HG03097 (cell line): ENCODE data around the gene SELENOO.

Experiments used
- ATAC-seq: cut with Tn5 transposase; IDR thresholded peaks from one replicate; pipeline ENCODE4 v1.9.1; 2021; ENCODE audit not compliant: unreplicated experiment, low FRiP score

SELENOO gene

GRCh38 chr22:50171319-50171964 lies 29.4 kb upstream of the SELENOO start:
- ATAC-seq: no peak

- ATAC-seq: no peak
These were observed 28.8 kb upstream of the SELENOO start for GRCh38 chr22:50171965-50172421.

DNA sequence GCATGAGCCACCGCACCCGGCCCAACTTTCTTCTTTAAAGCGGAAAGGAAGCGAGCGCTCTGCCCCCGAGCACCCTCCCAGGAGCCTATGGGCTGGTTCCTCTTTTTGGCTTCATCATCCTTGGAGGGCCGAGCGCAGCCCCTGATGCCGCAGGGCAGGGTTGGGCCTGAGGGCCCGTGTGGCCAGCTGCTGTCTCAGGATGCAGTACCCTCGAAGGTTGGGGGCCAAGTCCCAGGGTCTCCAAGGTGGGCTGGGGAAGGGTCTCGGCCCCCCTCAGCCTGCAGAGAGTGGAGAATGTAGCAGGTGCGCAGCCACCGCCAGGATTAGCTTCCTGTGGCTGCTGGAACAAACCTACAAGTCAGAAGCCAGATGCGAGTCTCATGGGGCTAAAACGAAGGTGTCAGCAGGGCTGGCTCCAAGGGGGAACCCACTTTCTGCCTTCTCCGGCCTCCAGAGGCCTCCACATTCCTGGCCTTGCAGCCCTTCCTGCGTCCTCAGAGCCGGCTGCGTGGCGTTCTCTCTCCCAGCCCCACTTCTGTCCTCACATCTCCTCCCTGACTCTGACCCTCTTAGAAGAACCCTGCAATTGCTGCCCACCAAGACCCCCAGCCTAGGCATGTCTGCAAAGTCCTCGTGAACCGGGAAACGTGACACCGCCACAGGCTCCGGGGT lies 27.4 kb upstream of the SELENOO start:
- ATAC-seq: no peak

DNA sequence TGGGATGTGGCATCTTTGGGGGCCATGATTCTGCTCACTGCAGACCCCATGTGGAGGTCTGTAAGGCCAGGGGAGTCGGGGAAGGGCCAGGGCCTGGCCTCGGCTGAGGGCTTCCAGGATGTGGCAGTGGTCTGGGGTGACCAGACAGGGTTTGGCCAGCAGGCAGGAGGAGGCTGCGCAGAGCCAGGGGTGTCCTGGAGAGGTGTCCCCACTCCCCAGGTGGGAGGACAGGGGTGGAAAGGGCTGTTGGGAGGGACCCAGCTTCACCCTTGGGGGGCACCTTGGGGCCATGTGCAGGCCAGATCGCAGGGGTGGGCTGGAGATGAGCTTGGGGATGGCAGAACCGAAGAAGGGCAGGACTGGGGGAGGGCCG lies 26.8 kb upstream of the SELENOO start:
- ATAC-seq: no peak

DNA sequence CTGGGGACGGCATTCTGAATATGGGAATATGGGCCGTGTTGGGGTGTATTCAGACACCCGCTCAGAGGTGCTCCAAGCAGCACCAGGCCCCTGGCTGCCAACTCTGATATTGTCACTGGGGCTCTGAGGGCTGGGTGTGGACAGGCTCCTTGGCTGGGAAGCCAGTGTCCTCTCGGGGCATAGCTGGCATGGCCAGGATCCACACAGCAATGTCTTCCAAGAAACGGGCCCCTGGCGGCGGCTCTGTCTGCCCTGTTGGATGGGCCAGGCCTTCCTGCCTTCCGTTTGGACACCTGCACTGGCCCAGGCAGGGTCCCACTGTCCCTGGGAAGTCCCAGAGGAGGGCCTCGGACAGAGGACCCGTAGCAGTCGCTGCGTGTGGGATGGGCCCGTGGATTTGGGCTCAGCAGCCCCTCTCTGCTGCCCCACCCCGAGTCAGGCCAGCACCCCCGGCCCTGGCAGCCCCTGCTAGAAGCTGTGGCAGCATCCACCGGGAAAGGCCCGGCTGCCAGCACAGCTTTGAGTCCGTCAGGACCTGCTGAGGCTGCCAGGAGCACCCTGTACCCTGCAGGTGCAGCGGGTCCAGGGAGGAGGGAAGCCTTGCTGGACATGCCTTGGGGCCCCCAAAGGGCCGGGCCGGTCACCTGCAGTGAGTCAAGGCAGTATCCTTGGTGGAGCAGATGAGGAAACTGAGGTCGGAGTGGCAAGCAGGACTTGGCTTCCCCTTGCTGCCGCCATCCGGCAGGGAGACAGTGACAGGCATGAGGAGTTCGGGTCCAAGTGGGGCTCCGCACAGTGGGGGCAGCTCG lies 26.2 kb upstream of the SELENOO start:
- no peak for ATAC-seq

DNA sequence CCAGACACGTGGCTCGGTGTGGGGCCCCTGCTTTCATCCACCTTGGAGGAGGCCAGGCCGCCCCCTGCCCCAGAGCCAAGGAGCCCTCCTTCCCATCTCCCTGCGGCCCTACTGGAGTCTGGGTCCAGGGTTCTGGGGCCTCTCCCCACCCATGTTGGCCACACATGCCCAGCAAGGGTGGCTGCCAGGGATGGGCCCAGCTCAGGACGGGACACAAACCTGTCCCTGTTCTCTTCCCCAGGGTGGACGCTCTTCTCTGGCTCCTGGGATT lies 25.7 kb upstream of the SELENOO start:
- ATAC-seq: no peak

GRCh38 chr22:50175921-50176849 lies 24.6 kb upstream of the SELENOO start:
- ATAC-seq: no peak

DNA sequence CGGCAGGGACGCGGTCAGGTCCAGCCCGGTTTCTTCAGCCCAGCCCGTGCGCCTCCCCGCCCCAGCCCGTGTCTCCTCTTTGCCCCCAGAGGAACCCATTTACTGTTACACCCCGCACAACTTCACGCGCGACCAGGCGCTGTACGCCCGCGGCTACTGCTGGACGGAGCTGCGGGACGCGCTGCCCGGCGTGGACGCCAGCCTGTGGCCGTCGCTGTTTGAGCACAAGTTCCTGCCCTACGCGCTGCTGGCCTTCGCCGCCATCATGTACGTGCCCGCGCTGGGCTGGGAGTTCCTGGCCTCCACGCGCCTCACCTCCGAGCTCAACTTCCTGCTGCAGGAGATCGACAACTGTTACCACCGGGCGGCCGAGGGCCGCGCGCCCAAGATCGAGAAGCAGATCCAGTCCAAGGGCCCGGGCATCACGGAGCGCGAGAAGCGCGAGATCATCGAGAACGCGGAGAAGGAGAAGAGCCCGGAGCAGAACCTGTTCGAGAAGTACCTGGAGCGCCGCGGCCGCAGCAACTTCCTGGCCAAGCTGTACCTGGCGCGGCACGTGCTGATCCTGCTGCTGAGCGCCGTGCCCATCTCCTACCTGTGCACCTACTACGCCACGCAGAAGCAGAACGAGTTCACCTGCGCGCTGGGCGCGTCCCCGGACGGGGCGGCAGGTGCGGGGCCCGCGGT lies 23.8 kb upstream of the SELENOO start:
- ATAC-seq: no peak

DNA sequence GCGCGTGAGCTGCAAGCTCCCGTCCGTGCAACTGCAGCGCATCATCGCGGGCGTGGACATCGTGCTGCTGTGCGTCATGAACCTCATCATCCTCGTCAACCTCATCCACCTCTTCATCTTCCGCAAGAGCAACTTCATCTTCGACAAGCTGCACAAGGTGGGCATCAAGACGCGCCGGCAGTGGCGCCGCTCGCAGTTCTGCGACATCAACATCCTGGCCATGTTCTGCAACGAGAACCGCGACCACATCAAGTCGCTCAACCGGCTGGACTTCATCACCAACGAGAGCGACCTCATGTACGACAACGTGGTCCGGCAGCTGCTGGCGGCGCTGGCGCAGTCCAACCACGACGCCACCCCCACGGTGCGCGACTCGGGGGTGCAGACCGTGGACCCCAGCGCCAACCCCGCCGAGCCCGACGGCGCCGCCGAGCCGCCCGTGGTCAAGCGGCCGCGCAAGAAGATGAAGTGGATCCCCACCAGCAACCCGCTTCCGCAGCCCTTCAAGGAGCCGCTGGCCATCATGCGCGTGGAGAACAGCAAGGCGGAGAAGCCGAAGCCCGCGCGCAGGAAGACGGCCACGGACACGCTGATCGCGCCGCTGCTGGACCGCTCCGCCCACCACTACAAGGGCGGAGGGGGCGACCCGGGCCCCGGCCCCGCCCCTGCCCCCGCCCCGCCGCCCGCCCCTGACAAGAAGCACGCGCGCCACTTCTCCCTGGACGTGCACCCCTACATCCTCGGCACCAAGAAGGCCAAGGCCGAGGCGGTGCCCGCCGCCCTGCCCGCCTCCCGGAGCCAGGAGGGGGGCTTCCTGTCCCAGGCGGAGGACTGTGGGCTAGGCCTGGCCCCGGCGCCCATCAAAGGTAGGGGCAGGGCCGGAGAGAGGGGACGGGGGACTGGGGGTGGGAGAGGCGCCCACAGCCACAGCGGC lies 23.0 kb upstream of the SELENOO start:
- ATAC-seq: no peak

- ATAC-seq: no peak
These were observed 22.3 kb upstream of the SELENOO start for GRCh38 chr22:50178471-50178864.

DNA sequence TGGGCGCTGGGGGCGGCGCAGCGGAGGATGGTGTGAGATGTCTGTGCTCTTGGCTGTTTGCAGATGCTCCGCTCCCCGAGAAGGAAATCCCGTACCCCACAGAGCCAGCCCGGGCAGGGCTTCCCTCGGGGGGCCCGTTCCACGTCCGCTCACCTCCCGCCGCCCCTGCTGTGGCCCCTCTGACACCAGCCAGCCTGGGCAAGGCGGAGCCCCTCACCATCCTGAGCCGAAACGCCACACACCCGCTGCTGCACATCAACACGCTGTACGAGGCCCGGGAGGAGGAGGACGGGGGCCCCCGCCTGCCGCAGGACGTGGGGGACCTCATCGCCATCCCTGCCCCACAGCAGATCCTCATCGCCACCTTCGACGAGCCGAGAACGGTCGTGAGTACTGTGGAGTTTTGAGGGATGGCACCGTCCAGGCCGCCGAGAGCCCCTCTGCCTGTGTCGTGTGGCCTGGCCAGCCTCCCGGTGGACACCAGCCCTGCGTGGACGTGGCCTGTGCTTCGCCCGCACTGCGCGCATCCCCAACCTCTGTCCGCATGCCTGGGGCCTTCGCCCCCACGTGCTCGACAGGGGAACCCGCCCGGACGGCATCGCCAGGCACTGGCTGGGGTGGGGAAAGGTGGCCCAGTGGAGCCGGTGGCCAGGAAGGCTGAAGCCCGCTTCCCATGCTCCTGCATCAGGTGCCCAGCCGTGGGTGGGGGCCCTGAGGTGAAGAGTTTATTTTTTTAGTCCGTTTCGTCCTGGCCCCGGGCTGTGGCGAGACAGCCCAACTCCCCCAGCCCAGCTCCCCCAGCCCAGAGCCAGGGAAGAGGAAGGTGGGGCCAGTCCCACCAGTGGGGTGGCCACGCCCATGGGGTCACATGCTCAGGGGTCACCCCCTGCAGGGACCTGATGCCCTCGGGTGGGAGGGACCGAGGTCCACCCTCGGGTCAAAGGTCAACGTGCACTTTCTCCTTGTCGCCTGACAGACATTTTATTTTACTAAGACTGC lies 21.6 kb upstream of the SELENOO start:
- no peak for ATAC-seq

- ATAC-seq: no peak
These were observed 20.7 kb upstream of the SELENOO start for GRCh38 chr22:50179937-50180726.

DNA sequence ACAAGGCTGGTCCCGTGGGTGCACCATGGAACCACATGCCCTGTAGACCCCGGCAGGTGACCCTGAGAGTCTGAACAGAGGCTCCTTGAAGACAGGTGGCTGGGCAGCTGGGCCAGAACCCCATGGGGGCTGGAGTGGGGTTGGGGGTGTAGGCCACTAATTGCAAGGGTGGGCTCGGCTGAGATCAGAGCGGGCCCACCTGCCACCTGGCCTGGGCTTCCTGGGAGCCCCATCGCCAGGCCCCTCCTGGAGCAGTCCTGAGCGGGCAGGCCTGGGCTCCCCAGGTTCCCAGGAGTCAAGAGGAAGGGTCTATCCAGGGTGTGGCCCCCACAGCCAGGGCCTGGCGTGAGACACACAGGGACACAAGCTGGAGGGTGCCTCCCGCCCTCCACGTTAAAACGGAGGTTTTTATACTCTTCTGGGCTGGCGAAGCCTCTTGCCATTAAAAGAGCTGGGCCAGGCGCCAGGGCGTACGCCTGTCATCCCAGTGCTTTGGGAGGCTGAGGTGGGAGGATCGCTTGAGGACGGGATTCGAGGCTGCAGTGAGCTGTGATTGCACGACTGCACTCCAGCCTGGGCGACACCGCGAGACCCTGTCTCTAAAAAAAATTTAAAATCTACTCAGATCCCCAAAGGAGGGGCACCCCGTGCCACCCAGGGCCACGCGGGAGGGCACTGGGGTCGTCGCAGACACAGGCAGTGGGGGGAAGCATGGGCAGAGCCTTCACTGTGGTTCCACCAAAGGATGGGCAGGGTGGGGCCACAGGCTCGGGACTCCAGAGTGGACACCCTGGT lies 19.9 kb upstream of the SELENOO start:
- ATAC-seq: no peak

- no peak for ATAC-seq
These were observed 18.4 kb upstream of the SELENOO start for GRCh38 chr22:50182176-50183081.

GRCh38 chr22:50183141-50183971 lies 17.5 kb upstream of the SELENOO start:
- no peak for ATAC-seq
